ENCODE data around the gene RERE. TPM values are rescaled to one million over a fixed set of nuclear protein-coding genes. Genes with fewer than 3 reads are reported as not detected.

RERE gene
- total and polyA plus RNA-seq, 2 donors (not counting 3 experiments of a cell fraction or from before 2014, with no cell fraction given): 14.1 to 113 TPM

DNA sequence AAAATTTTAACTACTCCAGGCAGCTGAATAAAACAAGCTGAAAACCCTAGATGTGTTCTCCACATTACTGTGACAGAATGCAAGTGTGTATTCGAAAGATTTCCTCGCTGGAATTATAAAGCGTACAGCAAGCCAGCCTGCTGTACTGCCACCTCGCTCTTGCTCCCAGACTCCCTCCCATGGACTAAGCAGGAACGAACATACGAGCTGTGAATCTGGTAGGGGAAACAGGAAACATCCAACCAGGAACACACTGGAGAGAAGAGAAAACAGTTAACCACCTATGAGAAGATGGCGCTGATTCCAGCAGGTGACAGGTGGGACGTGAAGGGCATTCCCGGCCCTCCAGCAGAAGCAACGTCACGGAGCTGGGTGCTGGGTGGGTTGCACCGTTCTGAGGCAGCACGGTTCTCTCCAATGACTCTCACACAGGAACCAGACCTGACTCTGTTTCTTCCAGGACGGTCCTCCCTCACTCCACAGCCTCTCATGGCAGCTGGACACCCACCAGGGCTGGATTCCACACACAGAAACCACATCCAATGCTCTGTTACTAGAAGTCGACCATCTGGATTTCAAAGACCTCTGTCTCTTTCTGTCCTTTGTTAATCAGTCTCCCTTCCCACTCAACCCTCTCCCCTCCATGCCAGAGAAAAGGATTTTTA lies 219.2 kb downstream of the RERE start:
- CTCF ChIA-PET: interaction anchor here (0.6 to 1.6 kb wide), 16 partner anchors 11 to 251 kb away, joined by 3 to 9 read pairs (median 4); no protein-coding TSS in a partner anchor
- no peak overlapping the region for H3K4me2 ChIP-seq (ENCODE audit: insufficient read depth, low read length)
- peaks cover 41% of the 10 kb centered on the region for H3K79me2 ChIP-seq (ENCODE audit: control insufficient read depth, insufficient read depth, low read length)
- H2AFZ ChIP-seq (ENCODE audit: low read depth, low read length): no peak overlapping the region
- H3K9me3 ChIP-seq (replicated peaks; ENCODE audit: control insufficient read depth, insufficient read depth, low read length): no peaks in the 10 kb centered on the region
- no peaks in the 10 kb centered on the region for H3K27me3 ChIP-seq (ENCODE audit: control insufficient read depth in 2 of 2, insufficient read depth in 2 of 2, low read length in 2 of 2)
- no peak overlapping the region for H3K4me3 ChIP-seq (replicated peaks in 1 of 3; ENCODE audit: insufficient read depth in 1 of 3, low read depth in 1 of 3, low read length in 3 of 3)
- FAIRE-seq (peak; percentile 62), DNase-seq (ENCODE audit: low read depth, low spot score) (peak; percentile 76)
- H4K20me1 ChIP-seq (replicated peaks; ENCODE audit: control insufficient read depth, extremely low read depth, insufficient read depth, low read length): no peaks in the 10 kb centered on the region
- dilution Hi-C loops (cut with MboI; ENCODE audit: extremely low pct_ligation_motif_present, low sequenced_read_pairs): no loop called here
- H3K9me1 ChIP-seq (replicated peaks; ENCODE audit: control insufficient read depth, extremely low read depth, insufficient read depth, low read length): no peaks in the 10 kb centered on the region
- peaks cover 45% of the 10 kb centered on the region for H3K4me1 ChIP-seq (ENCODE audit: control insufficient read depth, extremely low read depth, insufficient read depth, low read length)
- TF ChIP-seq GATA2 (IDR thresholded peaks at IDR 0.05; ENCODE audit: insufficient read depth, insufficient read length, low read depth, low read length): no peak
- TF ChIP-seq, protein P1, sequence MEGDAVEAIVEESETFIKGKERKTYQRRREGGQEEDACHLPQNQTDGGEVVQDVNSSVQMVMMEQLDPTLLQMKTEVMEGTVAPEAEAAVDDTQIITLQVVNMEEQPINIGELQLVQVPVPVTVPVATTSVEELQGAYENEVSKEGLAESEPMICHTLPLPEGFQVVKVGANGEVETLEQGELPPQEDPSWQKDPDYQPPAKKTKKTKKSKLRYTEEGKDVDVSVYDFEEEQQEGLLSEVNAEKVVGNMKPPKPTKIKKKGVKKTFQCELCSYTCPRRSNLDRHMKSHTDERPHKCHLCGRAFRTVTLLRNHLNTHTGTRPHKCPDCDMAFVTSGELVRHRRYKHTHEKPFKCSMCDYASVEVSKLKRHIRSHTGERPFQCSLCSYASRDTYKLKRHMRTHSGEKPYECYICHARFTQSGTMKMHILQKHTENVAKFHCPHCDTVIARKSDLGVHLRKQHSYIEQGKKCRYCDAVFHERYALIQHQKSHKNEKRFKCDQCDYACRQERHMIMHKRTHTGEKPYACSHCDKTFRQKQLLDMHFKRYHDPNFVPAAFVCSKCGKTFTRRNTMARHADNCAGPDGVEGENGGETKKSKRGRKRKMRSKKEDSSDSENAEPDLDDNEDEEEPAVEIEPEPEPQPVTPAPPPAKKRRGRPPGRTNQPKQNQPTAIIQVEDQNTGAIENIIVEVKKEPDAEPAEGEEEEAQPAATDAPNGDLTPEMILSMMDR (IDR thresholded peaks at IDR 0.05; ENCODE audit: extremely low read depth in 1 of 2, insufficient read depth in 1 of 2, low read depth in 1 of 2, low read length in 2 of 2): peak; percentile 27 to 52
- TF ChIP-seq POLR2A (IDR thresholded peaks at IDR 0.05; ENCODE audit: low read depth, low read length): no peak
- H3K27ac ChIP-seq (ENCODE audit: insufficient read depth, low read depth, low read length): no peak overlapping the region
- POLR2A ChIA-PET: interaction anchor here (0.5 kb wide), 1 partner anchor 374 kb away, joined by 6 read pairs; no protein-coding TSS in a partner anchor
- no peaks in the 10 kb centered on the region for H3K36me3 ChIP-seq (ENCODE audit: control insufficient read depth in 2 of 2, extremely low read depth in 1 of 2, insufficient read depth in 2 of 2, low read length in 2 of 2)
- no peak overlapping the region for H3K9ac ChIP-seq (replicated peaks; ENCODE audit: extremely low read depth, insufficient read depth, low read length)
- BruUV-seq (replicated peaks): no TSS peak
- intact Hi-C loops (cut with micrococcal nuclease): no loop called here

DNA sequence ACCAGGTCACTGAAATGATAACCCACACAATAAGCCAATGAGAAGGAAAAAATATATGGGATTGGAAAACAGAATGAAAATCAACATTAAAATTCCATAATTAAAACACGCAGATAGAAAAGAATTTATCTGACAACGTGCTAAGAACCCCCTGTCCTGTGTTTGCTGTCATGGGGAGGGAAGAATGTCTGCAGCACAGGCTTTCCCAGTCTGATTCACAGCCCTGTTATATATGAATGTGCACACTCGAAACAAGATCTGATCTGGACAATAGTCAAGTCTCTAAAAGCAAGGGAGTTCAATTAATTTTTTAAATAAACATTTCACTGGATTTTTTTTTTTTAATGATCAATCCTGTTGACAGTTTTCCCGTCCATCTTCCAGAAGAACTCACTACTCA lies 220.0 kb downstream of the RERE start:
- H2AFZ ChIP-seq (ENCODE audit: low read depth, low read length): no peak overlapping the region
- peaks cover 39% of the 10 kb centered on the region for H3K79me2 ChIP-seq (ENCODE audit: control insufficient read depth, insufficient read depth, low read length)
- no peaks in the 10 kb centered on the region for H3K9me1 ChIP-seq (replicated peaks; ENCODE audit: control insufficient read depth, extremely low read depth, insufficient read depth, low read length)
- no peak overlapping the region for H3K4me2 ChIP-seq (ENCODE audit: insufficient read depth, low read length)
- intact Hi-C loops (cut with micrococcal nuclease): no loop called here
- FAIRE-seq (no peak), DNase-seq (ENCODE audit: low read depth, low spot score) (no peak)
- H3K27ac ChIP-seq (ENCODE audit: insufficient read depth, low read depth, low read length): no peak overlapping the region
- no peaks in the 10 kb centered on the region for H4K20me1 ChIP-seq (replicated peaks; ENCODE audit: control insufficient read depth, extremely low read depth, insufficient read depth, low read length)
- CTCF ChIA-PET: interaction anchor here (0.7 to 1.9 kb wide), 15 partner anchors 10 to 252 kb away, joined by 3 to 9 read pairs (median 4); no protein-coding TSS in a partner anchor
- no peaks in the 10 kb centered on the region for H3K9me3 ChIP-seq (replicated peaks; ENCODE audit: control insufficient read depth, insufficient read depth, low read length)
- peaks cover 38% of the 10 kb centered on the region for H3K4me1 ChIP-seq (ENCODE audit: control insufficient read depth, extremely low read depth, insufficient read depth, low read length)
- dilution Hi-C loops (cut with MboI; ENCODE audit: extremely low pct_ligation_motif_present, low sequenced_read_pairs): no loop called here
- H3K4me3 ChIP-seq (replicated peaks in 1 of 3; ENCODE audit: insufficient read depth in 1 of 3, low read depth in 1 of 3, low read length in 3 of 3): no peak overlapping the region
- no peak for TF ChIP-seq POLR2AphosphoS5 (IDR thresholded peaks at IDR 0.05; ENCODE audit: insufficient read depth, low read depth, low read length)
- TF ChIP-seq JUN (IDR thresholded peaks at IDR 0.05; ENCODE audit: borderline replicate concordance, insufficient read depth, insufficient read length, low read depth): no peak
- no peak for TF ChIP-seq EZH2 (IDR thresholded peaks at IDR 0.05; ENCODE audit: borderline replicate concordance, low read depth, low read length, severe bottlenecking)
- TF ChIP-seq POLR2A (IDR thresholded peaks at IDR 0.05; ENCODE audit: low read depth, low read length): no peak
- TF ChIP-seq, protein P1 (IDR thresholded peaks at IDR 0.05; ENCODE audit: extremely low read depth in 1 of 2, insufficient read depth in 1 of 2, low read depth in 1 of 2, low read length in 2 of 2): no peak
- TF ChIP-seq GATA2 (IDR thresholded peaks at IDR 0.05; ENCODE audit: insufficient read depth, insufficient read length, low read depth, low read length): no peak
- no peak for TF ChIP-seq MYC (IDR thresholded peaks at IDR 0.05; ENCODE audit: low read depth, low read length)
- no peak for TF ChIP-seq FOS (IDR thresholded peaks at IDR 0.05; ENCODE audit: borderline replicate concordance, insufficient read depth, low read length)
- TF ChIP-seq, protein P2, sequence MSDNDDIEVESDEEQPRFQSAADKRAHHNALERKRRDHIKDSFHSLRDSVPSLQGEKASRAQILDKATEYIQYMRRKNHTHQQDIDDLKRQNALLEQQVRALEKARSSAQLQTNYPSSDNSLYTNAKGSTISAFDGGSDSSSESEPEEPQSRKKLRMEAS (IDR thresholded peaks at IDR 0.05; ENCODE audit: insufficient read depth, insufficient read length): no peak
- no peaks in the 10 kb centered on the region for H3K27me3 ChIP-seq (ENCODE audit: control insufficient read depth in 2 of 2, insufficient read depth in 2 of 2, low read length in 2 of 2)
- POLR2A ChIA-PET: no interaction called here
- no peaks in the 10 kb centered on the region for H3K36me3 ChIP-seq (ENCODE audit: control insufficient read depth in 2 of 2, extremely low read depth in 1 of 2, insufficient read depth in 2 of 2, low read length in 2 of 2)
- no TSS peak for BruUV-seq (replicated peaks)
- no peak overlapping the region for H3K9ac ChIP-seq (replicated peaks; ENCODE audit: extremely low read depth, insufficient read depth, low read length)
